Esophagus muscularis mucosa (tissue), 4 donors: ENCODE results near the gene GPR6. TPM values are rescaled to one million over a fixed set of nuclear protein-coding genes. Genes with fewer than 3 reads are reported as not detected.

Source experiments
- DNase-seq: peaks from one replicate; pipeline ENCODE4 v3.0.0-alpha.2; 2017; ENCODE audit errors: extremely low spot score
- H3K27ac ChIP-seq, 4 donors: fragments of 200-600 bp; sonication (generic); replicated peaks in 1 of 4; 1 replicate in 3 of 4; 2 replicates in 1 of 4; pipeline ENCODE4 v1.5.1; 2016 to 2019; ENCODE audit warnings: mild to moderate bottlenecking in 1 of 4
- H3K27me3 ChIP-seq, 4 donors: fragments of 200-600 bp; sonication (generic); one replicate each; pipeline versions ENCODE4 v1.5.1 to v1.6.0; 2016 to 2019
- H3K36me3 ChIP-seq, 4 donors: fragments of 200-600 bp; sonication (generic); one replicate each; pipeline ENCODE4 v1.5.1; 2016 to 2019
- H3K4me1 ChIP-seq, 4 donors: fragments of 200-600 bp; sonication (generic); one replicate each; pipeline ENCODE4 v1.5.1; 2016 to 2019
- H3K4me3 ChIP-seq, 4 donors: fragments of 200-600 bp; sonication (generic); 1 replicate in 2 of 4; 2 replicates in 2 of 4; pipeline ENCODE4 v1.5.1; 2016 to 2019; ENCODE audit warnings: mild to moderate bottlenecking in 4 of 4, moderate library complexity in 1 of 4
- H3K9me3 ChIP-seq, 4 donors: fragments of 200-600 bp; sonication (generic); 1 replicate in 3 of 4; 2 replicates in 1 of 4; pipeline ENCODE4 v1.5.1; 2016 to 2019
- EP300 ChIP-seq: sonication (generic); formaldehyde crosslinking; IDR thresholded peaks from one replicate; pipeline ENCODE4 v1.6.1; 2017; ENCODE audit warnings: antibody characterized with exemption
- POLR2A ChIP-seq: fragments of 450-650 bp; IDR thresholded peaks from one replicate; pipeline ENCODE4 v1.6.1; 2017; ENCODE audit warnings: antibody characterized with exemption, moderate library complexity, mild to moderate bottlenecking, low read depth
- POLR2AphosphoS5 ChIP-seq, 2 donors: sonication (generic); formaldehyde crosslinking; IDR thresholded peaks; one replicate each; pipeline ENCODE4 v1.6.1; 2017; ENCODE audit warnings: antibody characterized with exemption in 2 of 2
- WGBS: methylation state at CpG from one replicate; pipeline ENCODE4 v1.1.5; 2018; 5-methylcytosine and 5-hydroxymethylcytosine counted together
- intact Hi-C: fragments of 100-400 bp; cut with DNase I; formaldehyde crosslinking; loops from one replicate; pipeline ENCODE4 v1.15.1; 2023
- total RNA-seq, 4 donors: library from RNA; depleted of rRNA; stranded (reverse); fragments of >200 nt; gene quantifications; one replicate each; pipeline versions ENCODE4 v1.1.0 to v1.2.1, GENCODE V29; 2016
- TF ChIP-seq, protein P1 (sequence below), 3 experiments: fragments of 200-600 bp in 2 of 3; fragments of 450-650 bp in 1 of 3; sonication (generic) in 2 of 3; IDR thresholded peaks; one replicate each; pipeline ENCODE4 v1.5.1; 2017 to 2019; ENCODE audit warnings: antibody characterized with exemption in 3 of 3, mild to moderate bottlenecking in 2 of 3, moderate library complexity in 1 of 3

The GPR6 gene
- total RNA-seq, 4 donors from 2014 or later, result 0.52 TPM; not detected in 3

DNA sequence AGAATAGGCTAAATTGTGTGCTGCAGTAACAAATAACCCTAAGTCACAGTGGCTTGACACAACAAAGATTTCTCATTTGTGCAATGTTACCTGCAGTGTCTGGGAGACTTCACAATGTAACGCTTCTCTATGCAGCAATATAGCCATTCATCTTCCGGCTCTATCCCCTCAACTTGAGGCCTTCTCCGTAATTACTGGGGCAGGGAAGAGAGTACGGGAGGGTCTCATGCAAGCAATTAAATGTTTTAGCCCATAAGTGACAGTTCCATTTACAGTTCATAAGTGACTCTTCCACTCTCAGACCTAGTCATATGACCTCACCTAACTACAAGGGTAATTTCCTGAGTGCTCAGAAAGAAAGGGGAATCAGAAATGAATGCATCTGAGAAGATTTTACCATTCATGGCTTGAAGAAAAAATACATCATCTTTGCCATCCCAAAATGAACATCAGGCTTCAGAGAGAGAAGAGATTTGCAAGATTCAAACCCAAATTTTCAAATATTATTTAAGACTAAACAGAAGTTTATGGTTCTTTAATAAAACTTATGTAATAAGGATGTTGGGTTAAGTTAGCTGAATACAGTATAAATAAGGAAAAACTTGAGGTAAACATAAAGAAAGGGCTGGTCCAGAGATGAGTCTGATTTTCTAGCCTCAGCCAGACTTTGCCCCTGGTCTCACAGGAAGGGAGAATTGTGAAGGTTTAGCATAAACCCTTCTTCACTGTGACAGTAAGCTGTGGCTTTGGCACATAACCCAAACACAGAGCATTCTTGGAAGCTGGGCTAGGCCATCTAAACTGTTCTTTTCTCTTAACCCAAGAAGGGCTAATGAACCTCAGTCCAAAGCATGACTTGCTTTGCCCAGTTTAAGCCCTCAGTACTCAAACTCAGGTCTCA is 13.3 kb downstream of the GPR6 start:
- 88% methylated on average over 4 of the region's 4 CpGs for WGBS
- no peak for DNase-seq
- TF ChIP-seq POLR2AphosphoS5 (IDR thresholded peaks at IDR 0.05) (no peak), EP300 (no peak), POLR2A (no peak)
- TF ChIP-seq, protein P1, sequence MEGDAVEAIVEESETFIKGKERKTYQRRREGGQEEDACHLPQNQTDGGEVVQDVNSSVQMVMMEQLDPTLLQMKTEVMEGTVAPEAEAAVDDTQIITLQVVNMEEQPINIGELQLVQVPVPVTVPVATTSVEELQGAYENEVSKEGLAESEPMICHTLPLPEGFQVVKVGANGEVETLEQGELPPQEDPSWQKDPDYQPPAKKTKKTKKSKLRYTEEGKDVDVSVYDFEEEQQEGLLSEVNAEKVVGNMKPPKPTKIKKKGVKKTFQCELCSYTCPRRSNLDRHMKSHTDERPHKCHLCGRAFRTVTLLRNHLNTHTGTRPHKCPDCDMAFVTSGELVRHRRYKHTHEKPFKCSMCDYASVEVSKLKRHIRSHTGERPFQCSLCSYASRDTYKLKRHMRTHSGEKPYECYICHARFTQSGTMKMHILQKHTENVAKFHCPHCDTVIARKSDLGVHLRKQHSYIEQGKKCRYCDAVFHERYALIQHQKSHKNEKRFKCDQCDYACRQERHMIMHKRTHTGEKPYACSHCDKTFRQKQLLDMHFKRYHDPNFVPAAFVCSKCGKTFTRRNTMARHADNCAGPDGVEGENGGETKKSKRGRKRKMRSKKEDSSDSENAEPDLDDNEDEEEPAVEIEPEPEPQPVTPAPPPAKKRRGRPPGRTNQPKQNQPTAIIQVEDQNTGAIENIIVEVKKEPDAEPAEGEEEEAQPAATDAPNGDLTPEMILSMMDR (IDR thresholded peaks at IDR 0.05), result no peak

DNA sequence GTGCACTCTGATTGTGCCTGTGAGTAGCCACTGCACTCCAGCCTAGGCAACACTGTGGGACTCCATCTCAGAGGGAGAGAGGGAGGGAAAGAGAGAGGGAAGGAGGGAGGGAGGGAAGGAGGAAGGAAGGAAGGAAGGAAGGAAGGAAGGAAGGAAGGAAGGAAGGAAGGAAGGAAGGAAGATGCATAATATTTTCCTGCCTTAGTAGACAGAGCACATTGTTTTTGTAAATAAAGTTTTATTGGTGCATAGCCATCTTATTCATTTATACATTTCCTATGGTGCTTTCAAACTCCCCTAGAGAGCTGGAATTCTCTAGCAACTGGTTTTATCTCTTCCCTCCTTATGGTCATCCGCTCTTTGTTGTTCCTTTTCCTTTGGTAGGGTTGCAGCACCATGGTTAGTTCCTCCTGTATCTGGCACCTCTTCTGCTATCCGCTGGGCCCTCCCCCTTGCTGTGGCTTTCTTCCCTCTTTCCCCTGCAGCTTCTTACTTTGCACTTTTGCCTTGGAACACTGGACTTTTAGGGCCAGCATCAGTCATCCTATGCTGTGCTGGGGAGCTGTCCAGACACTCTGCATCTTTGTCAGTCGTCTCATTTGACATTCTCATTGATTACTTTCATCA is 20.2 kb downstream of the GPR6 start:
- no peaks in the 10 kb centered on the region for H3K36me3 ChIP-seq
- no peak overlapping the region for H3K4me3 ChIP-seq
- 36% methylated on average over 3 of the region's 3 CpGs for WGBS
- TF ChIP-seq EP300 (no peak), POLR2AphosphoS5 (IDR thresholded peaks at IDR 0.05) (no peak), POLR2A (no peak)
- TF ChIP-seq, protein P1 (IDR thresholded peaks at IDR 0.05), result no peak
- H3K27ac ChIP-seq, result no peak overlapping the region
- intact Hi-C loops, result no loop called here
- DNase-seq, result no peak
- peaks cover 0 to 1% (median 0%) of the 10 kb centered on the region in 4 donors for H3K27me3 ChIP-seq
- H3K9me3 ChIP-seq, result no peaks in the 10 kb centered on the region
- H3K4me1 ChIP-seq, result no peaks in the 10 kb centered on the region

More for the DNA sequence above, 13.3 kb downstream of the GPR6 start:
- Histone ChIP-seq H3K4me3 (no peak overlapping the region), H3K9me3 (no peaks in the 10 kb centered on the region), H3K27ac (no peak overlapping the region), H3K36me3 (no peaks in the 10 kb centered on the region), H3K4me1 (no peaks in the 10 kb centered on the region), H3K27me3 (no peaks in the 10 kb centered on the region)
- intact Hi-C loops, result no loop called here

DNA sequence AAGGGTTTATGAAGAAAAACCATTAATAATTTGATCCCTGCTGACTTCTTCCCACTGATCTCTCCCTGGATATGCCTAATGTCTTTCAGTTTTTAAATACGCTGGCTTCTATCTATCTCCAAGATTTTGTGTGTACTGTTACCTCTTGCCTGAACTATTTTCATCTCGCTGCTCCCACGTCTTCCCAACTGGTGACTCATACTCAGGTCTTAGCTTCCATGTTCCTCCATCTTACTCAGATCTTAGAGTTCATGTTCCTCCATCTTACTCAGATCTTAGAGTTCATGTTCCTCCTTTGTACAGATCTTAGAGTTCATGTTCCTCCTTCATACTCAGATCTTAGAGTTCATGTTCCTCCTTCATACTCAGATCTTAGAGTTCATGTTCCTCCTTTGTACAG is 21.6 kb downstream of the GPR6 start:
- TF ChIP-seq POLR2A, result no peak
- TF ChIP-seq POLR2AphosphoS5 (IDR thresholded peaks at IDR 0.05), result no peak
- no peak for TF ChIP-seq EP300
- TF ChIP-seq, protein P1 (IDR thresholded peaks at IDR 0.05), result no peak
- intact Hi-C loops, result no loop called here
- DNase-seq, result no peak

DNA sequence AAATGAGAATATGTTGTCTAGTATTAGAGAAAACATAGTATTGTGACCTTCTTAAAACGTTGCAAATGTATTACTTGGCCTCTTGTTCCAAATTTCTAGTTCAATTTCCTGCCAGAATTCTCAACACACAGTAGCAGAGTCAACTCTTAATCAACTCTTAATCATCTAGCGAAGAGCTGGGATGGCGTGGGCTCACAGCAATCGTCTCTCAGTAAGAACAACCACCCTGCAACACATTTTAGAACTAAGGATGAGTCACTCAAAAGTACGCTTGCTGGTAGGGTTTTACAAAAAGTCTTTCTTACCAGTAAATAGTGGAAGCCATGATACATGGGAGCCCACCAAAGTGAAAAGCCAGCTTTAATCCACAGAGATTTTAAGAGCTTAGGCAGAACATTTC is 24.6 kb downstream of the GPR6 start:
- intact Hi-C loops, result no loop called here
- 76% methylated on average over 5 of the region's 5 CpGs for WGBS
- no peaks in the 10 kb centered on the region for H3K4me1 ChIP-seq

More for the DNA sequence above, 21.6 kb downstream of the GPR6 start:
- no peak overlapping the region for H3K4me3 ChIP-seq
- WGBS, result 78% methylated on average over 3 of the region's 3 CpGs
- peaks cover 0 to 4% (median 0%) of the 10 kb centered on the region in 4 donors for H3K27me3 ChIP-seq
- H3K4me1 ChIP-seq, result no peaks in the 10 kb centered on the region
- H3K9me3 ChIP-seq, result no peaks in the 10 kb centered on the region
- H3K36me3 ChIP-seq, result no peaks in the 10 kb centered on the region
- H3K27ac ChIP-seq, result no peak overlapping the region

DNA sequence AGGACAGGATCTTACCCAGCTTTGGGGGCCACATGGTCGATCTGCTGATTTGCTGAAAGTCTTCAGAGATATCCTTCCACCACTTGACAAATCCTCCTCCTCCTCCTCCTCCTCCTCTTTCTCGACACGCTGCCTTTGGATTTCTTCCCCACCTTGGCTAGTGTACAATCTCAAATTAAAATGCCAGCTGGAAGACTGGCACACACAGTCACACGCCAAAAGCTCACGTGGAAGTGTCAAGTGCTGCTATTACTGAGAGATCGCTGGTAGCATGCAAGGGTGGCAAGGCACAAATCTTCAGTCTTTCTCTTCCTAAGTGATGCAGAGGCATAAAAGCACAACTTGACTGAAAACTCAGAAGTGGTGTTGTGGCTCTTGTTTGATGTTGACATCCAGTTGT is 35.3 kb downstream of the GPR6 start:
- peaks cover 0 to 14% (median 0%) of the 10 kb centered on the region in 4 donors for H3K27me3 ChIP-seq
- no peak for TF ChIP-seq POLR2A
- no peaks in the 10 kb centered on the region for H3K9me3 ChIP-seq
- no peaks in the 10 kb centered on the region for H3K36me3 ChIP-seq
- intact Hi-C loops, result no loop called here
- DNase-seq, result no peak
- H3K27ac ChIP-seq, result no peak overlapping the region
- no peaks in the 10 kb centered on the region for H3K4me1 ChIP-seq
- H3K4me3 ChIP-seq, result no peak overlapping the region
- WGBS, result 85% methylated on average over 6 of the region's 6 CpGs

More for the DNA sequence above, 24.6 kb downstream of the GPR6 start:
- TF ChIP-seq EP300 (no peak), POLR2AphosphoS5 (IDR thresholded peaks at IDR 0.05) (no peak), POLR2A (no peak)
- H3K27ac ChIP-seq, result no peak overlapping the region
- H3K4me3 ChIP-seq, result no peak overlapping the region
- H3K27me3 ChIP-seq, result peaks cover 0 to 4% (median 0%) of the 10 kb centered on the region in 4 donors
- H3K36me3 ChIP-seq, result no peaks in the 10 kb centered on the region
- no peak for DNase-seq
- no peaks in the 10 kb centered on the region for H3K9me3 ChIP-seq
